ENCODE measurements around the gene HGD.
"Not testable (repeated sequence)": the region's sequence is repeated elsewhere in the genome, so short reads cannot be mapped to it uniquely, and the experiment has no call there.

The HGD gene, protein sequence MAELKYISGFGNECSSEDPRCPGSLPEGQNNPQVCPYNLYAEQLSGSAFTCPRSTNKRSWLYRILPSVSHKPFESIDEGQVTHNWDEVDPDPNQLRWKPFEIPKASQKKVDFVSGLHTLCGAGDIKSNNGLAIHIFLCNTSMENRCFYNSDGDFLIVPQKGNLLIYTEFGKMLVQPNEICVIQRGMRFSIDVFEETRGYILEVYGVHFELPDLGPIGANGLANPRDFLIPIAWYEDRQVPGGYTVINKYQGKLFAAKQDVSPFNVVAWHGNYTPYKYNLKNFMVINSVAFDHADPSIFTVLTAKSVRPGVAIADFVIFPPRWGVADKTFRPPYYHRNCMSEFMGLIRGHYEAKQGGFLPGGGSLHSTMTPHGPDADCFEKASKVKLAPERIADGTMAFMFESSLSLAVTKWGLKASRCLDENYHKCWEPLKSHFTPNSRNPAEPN

DNA sequence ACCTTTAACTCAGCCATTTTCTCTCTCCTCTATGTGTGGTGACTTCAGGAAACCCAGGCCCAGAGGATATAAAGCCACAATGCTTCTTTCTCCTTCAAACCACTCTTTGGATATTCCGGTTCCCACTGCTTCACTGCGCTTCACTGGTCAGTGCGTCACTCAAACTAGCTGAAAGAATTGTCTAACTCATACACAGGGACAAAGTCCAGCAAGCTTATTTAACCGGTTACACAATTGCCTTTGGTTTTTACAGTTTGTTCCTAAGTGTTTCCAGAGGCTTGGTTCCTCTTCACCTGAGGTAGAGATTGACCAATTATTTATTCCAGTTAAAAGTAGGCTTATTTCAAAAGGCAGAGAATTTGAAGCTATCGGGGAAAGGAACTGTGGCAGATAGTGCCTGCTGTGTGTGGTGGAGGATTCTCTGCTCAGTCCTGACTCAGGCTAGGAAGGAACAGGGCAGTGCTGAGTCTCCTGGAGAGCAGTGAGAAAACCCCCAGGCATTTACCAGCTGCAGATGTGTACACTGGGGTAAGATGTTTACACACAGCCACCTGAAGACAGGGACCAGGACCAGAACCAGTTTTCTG is at the start of gene HGD:
Gene HGD, minus strand, starts transcription at position 145 of the 587 bp plus-strand sequence. Its CDS starts 128 bp downstream, at position 17.
- Histone ChIP-seq H3K9ac (ENCODE audit: low read depth, low read length) (peak within 1 kb of the TSS; percentile 52; the same call in 1 of the 2 replicates), H3K4me3 (ENCODE audit: low read length) (no peak within 1 kb of the TSS), H3K36me3 (ENCODE audit: insufficient read depth, low read depth, low read length) (no peaks in the 10 kb centered on the region), H3K27ac (ENCODE audit: low read length) (peak within 1 kb of the TSS; percentile 44), H3K27me3 (ENCODE audit: insufficient read depth, low read length) (no peaks in the 10 kb centered on the region), H3K9me3 (ENCODE audit: insufficient read depth, low read depth, low read length) (no peaks in the 10 kb centered on the region), H3K4me1 (ENCODE audit: insufficient read depth, low read length) (peaks cover 39% of the 10 kb centered on the region; the same call in 1 of the 2 replicates)

GRCh38 chr3:120730576-120731542 is 48.8 kb upstream of the HGD start:
- no peaks in the 10 kb centered on the region for H3K27me3 ChIP-seq (ENCODE audit: insufficient read depth, low read length)
- peaks cover 4% of the 10 kb centered on the region; the same call in 1 of the 2 replicates for H3K4me1 ChIP-seq (ENCODE audit: insufficient read depth, low read length)
- H3K9me3 ChIP-seq (ENCODE audit: insufficient read depth, low read depth, low read length), result peaks cover 3% of the 10 kb centered on the region; the same call in 1 of the 2 replicates
- H3K27ac ChIP-seq (ENCODE audit: low read length), result no peak overlapping the region
- no peak overlapping the region for H3K9ac ChIP-seq (ENCODE audit: low read depth, low read length)
- H3K4me3 ChIP-seq (ENCODE audit: low read length), result peak overlapping the region; percentile 11; the same call in 1 of the 2 replicates
- no peaks in the 10 kb centered on the region for H3K36me3 ChIP-seq (ENCODE audit: insufficient read depth, low read depth, low read length)

DNA sequence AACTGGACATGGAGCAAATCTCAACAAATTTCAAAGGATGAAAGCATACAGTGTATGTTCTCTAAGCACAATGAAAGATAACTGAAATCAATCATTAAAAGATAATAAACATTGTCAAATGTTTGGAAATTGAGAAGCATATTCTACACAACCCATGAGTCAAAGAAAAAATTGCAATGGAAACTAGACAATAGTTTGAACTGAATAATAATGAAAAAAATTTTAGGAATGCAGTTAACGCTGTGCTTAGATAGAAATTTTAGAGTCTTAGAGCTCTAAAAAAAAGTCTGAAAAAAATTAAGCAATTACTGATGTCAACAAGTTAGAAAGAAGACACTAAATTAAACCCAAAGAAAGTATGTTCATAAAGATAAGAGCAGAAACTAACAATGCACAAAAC is 44.8 kb upstream of the HGD start:
- Histone ChIP-seq H3K4me1 (ENCODE audit: insufficient read depth, low read length) (peaks cover 4% of the 10 kb centered on the region; the same call in 1 of the 2 replicates), H3K36me3 (ENCODE audit: insufficient read depth, low read depth, low read length) (no peaks in the 10 kb centered on the region), H3K27me3 (ENCODE audit: insufficient read depth, low read length) (no peaks in the 10 kb centered on the region), H3K9me3 (ENCODE audit: insufficient read depth, low read depth, low read length) (no peaks in the 10 kb centered on the region), H3K27ac (ENCODE audit: low read length) (no peak overlapping the region), H3K4me3 (ENCODE audit: low read length) (no peak overlapping the region), H3K9ac (ENCODE audit: low read depth, low read length) (no peak overlapping the region)

DNA sequence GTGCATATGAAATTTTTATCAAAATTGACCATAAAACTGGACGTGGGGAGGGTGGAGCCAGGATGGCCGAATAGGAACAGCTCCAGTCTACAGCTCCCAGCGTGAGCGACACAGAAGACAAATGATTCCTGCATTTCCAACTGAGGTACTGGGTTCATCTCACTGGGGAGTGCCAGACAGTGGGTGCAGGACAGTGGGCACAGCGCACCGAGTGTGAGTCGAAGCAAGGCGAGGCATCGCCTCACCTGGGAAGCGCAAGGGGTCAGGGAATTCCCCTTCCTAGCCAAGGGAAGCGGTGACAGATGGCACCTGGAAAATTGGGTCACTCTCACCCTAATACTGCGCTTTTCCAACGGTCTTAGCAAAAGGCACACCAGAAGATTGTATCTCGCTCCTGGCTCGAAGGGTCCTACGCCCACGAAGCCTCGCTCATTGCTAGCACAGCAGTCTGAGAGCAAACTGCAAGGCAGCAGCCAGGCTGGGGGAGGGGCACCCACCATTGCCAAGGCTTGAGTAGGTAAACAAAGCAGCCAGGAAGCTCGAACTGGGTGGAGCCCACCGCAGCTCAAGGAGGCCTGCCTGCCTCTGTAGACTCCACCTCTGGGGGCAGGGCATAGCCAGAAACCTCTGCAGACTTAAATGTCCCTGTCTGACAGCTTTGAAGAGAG is 37.3 kb upstream of the HGD start:
- H3K4me3 ChIP-seq (ENCODE audit: low read length), result peak overlapping the region; percentile 63
- not testable (repeated sequence) for H3K9me3 ChIP-seq (ENCODE audit: insufficient read depth, low read depth, low read length); H3K27me3 ChIP-seq (ENCODE audit: insufficient read depth, low read length); H3K4me1 ChIP-seq (ENCODE audit: insufficient read depth, low read length); H3K36me3 ChIP-seq (ENCODE audit: insufficient read depth, low read depth, low read length)
- peak overlapping the region; percentile 27 for H3K27ac ChIP-seq (ENCODE audit: low read length)
- peak overlapping the region; percentile 74; the same call in 1 of the 2 replicates for H3K9ac ChIP-seq (ENCODE audit: low read depth, low read length)

- Histone ChIP-seq H3K9ac (ENCODE audit: low read depth, low read length) (no peak overlapping the region), H3K27ac (ENCODE audit: low read length) (no peak overlapping the region), H3K36me3 (ENCODE audit: insufficient read depth, low read depth, low read length) (0 out of 2 replicates have a peak, but pooled peaks cover 5% of the 10 kb centered on the region), H3K4me3 (ENCODE audit: low read length) (no peak overlapping the region), H3K4me1 (ENCODE audit: insufficient read depth, low read length) (no peaks in the 10 kb centered on the region), H3K27me3 (ENCODE audit: insufficient read depth, low read length) (no peaks in the 10 kb centered on the region), H3K9me3 (ENCODE audit: insufficient read depth, low read depth, low read length) (no peaks in the 10 kb centered on the region)
Measured at GRCh38 chr3:120713262-120713661, 31.2 kb upstream of the HGD start.

GRCh38 chr3:120710369-120710768 is 28.3 kb upstream of the HGD start:
- no peak overlapping the region for H3K9ac ChIP-seq (ENCODE audit: low read depth, low read length)
- H3K27ac ChIP-seq (ENCODE audit: low read length), result no peak overlapping the region
- H3K9me3 ChIP-seq (ENCODE audit: insufficient read depth, low read depth, low read length), result no peaks in the 10 kb centered on the region
- no peaks in the 10 kb centered on the region for H3K27me3 ChIP-seq (ENCODE audit: insufficient read depth, low read length)
- H3K36me3 ChIP-seq (ENCODE audit: insufficient read depth, low read depth, low read length), result 0 out of 2 replicates have a peak, but pooled peaks cover 6% of the 10 kb centered on the region
- no peaks in the 10 kb centered on the region for H3K4me1 ChIP-seq (ENCODE audit: insufficient read depth, low read length)
- H3K4me3 ChIP-seq (ENCODE audit: low read length), result no peak overlapping the region

DNA sequence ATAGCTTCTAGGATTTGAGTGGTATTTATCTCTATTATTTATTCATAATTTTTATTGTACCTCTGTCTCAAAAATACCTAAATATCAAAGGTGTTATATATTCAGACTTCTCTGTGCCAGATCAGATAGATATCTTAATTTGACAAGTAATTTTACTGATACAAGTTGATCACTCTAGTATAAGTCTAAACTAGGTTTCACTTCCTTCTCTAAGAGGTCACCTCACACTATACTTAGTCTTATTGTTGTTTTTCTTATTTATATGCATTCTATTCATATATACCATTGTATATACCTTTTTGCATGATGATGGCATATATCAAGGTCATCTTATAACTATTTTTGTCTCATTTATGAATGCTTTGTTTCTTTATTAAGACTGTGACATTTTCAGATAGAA is 26.4 kb upstream of the HGD start:
- no peaks in the 10 kb centered on the region for H3K9me3 ChIP-seq (ENCODE audit: insufficient read depth, low read depth, low read length)

GRCh38 chr3:120706950-120707349 is 24.9 kb upstream of the HGD start:
- H3K4me1 ChIP-seq (ENCODE audit: insufficient read depth, low read length), result no peaks in the 10 kb centered on the region
- peaks cover 2% of the 10 kb centered on the region; the same call in 1 of the 2 replicates for H3K9me3 ChIP-seq (ENCODE audit: insufficient read depth, low read depth, low read length)
- no peak overlapping the region for H3K27ac ChIP-seq (ENCODE audit: low read length)
- H3K27me3 ChIP-seq (ENCODE audit: insufficient read depth, low read length), result no peaks in the 10 kb centered on the region
- no peak overlapping the region for H3K9ac ChIP-seq (ENCODE audit: low read depth, low read length)
- H3K36me3 ChIP-seq (ENCODE audit: insufficient read depth, low read depth, low read length), result 0 out of 2 replicates have a peak, but pooled peaks cover 11% of the 10 kb centered on the region
- no peak overlapping the region for H3K4me3 ChIP-seq (ENCODE audit: low read length)

More for the DNA sequence above, 26.4 kb upstream of the HGD start:
- no peaks in the 10 kb centered on the region for H3K4me1 ChIP-seq (ENCODE audit: insufficient read depth, low read length)
- no peak overlapping the region for H3K4me3 ChIP-seq (ENCODE audit: low read length)
- H3K27me3 ChIP-seq (ENCODE audit: insufficient read depth, low read length), result no peaks in the 10 kb centered on the region
- H3K36me3 ChIP-seq (ENCODE audit: insufficient read depth, low read depth, low read length), result 0 out of 2 replicates have a peak, but pooled peaks cover 11% of the 10 kb centered on the region
- H3K9ac ChIP-seq (ENCODE audit: low read depth, low read length), result no peak overlapping the region
- no peak overlapping the region for H3K27ac ChIP-seq (ENCODE audit: low read length)

DNA sequence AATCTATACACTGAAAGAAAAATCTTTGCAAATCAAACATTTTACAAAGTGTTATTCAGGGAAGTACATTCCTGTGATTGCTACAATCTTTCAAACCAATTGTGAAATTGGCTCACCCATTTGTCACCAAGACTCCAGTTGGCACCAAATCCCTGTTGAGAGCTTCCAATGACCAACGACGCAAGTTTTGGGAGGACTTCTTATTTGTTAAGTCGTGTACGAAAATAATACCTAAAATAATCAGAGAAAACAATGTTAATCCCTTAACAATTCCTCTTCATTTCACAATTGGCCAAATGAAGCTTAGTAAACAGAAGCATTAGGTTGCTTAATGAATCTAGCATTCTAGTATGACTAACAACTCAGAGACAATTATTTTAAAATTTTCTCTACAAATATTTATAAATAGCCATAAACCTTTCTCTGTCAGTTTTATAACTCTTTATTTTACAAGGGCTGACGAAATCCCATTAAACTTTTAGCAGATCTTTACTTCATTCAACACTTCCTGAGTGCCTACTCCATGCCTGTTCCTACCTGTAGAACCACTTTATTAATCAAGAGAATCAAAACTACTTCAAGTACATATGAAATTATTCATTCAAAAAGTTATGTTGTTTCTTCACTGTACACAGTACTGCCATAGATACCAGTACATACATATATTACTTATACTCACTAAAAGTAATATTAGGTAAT is 24.0 kb upstream of the HGD start:
- no peak overlapping the region for H3K9ac ChIP-seq (ENCODE audit: low read depth, low read length)

GRCh38 chr3:120699333-120699732 is 17.3 kb upstream of the HGD start:
- H3K27ac ChIP-seq (ENCODE audit: low read length), result no peak overlapping the region
- no peaks in the 10 kb centered on the region for H3K27me3 ChIP-seq (ENCODE audit: insufficient read depth, low read length)
- no peak overlapping the region for H3K4me3 ChIP-seq (ENCODE audit: low read length)
- H3K9me3 ChIP-seq (ENCODE audit: insufficient read depth, low read depth, low read length), result peaks cover 2% of the 10 kb centered on the region; the same call in 1 of the 2 replicates
- H3K36me3 ChIP-seq (ENCODE audit: insufficient read depth, low read depth, low read length), result 0 out of 2 replicates have a peak, but pooled peaks cover 5% of the 10 kb centered on the region
- peaks cover 10% of the 10 kb centered on the region; the same call in 1 of the 2 replicates for H3K4me1 ChIP-seq (ENCODE audit: insufficient read depth, low read length)
- no peak overlapping the region for H3K9ac ChIP-seq (ENCODE audit: low read depth, low read length)

More for the DNA sequence above, 24.0 kb upstream of the HGD start:
- no peak overlapping the region for H3K4me3 ChIP-seq (ENCODE audit: low read length)
- peaks cover 2% of the 10 kb centered on the region; the same call in 1 of the 2 replicates for H3K9me3 ChIP-seq (ENCODE audit: insufficient read depth, low read depth, low read length)
- H3K27me3 ChIP-seq (ENCODE audit: insufficient read depth, low read length), result no peaks in the 10 kb centered on the region
- H3K27ac ChIP-seq (ENCODE audit: low read length), result no peak overlapping the region
- 0 out of 2 replicates have a peak, but pooled peaks cover 11% of the 10 kb centered on the region for H3K36me3 ChIP-seq (ENCODE audit: insufficient read depth, low read depth, low read length)
- H3K4me1 ChIP-seq (ENCODE audit: insufficient read depth, low read length), result no peaks in the 10 kb centered on the region
